GM12874 (cell line): ENCODE results near the gene DNAH12.

Experiments used
- CTCF ChIP-seq: IDR thresholded peaks from 2 replicates; pipeline ENCODE4 v1.5.1; 2011; ENCODE audit warnings: low read depth, mild to moderate bottlenecking, control low read depth, low read length, moderate library complexity; ENCODE audit not compliant: insufficient read depth

DNAH12 gene

DNA sequence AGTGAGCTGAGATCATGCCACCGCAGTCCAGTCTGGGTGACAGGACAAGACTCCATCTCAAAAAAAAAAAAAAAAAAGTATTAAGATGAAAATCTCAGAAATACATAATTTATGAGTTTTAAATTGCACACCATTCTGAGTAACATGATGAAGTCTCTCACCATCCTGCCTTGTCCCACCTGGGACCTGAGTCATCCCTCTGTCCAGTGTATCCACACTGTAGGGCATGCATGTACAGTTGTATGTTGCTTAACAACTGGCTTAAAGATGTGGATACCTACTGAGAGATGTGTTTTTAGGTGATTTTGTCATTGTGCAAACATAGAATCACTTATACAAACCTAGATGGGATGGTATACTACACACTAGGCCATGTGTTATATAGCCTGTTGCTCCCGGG, 268.8 kb downstream of the DNAH12 start:
- TF ChIP-seq CTCF, result no peak

DNA sequence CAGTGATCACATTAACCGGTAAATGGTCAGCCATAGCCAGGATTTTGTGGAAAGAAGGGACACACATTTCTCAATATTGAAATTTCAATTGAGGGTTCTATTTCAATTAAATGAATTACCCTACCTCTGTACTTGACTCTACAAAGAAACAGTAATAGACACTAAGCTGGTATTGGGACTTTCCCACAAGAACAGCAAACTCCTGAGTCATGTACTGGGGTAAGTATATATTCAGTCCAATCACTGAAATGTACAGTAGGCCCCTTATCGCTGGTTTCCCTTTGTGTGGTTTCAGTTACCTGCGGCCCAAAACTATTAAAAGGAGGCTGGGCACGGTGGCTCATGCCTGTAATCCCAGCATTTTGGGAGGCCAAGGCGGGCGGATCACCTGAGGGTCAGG, 269.3 kb downstream of the DNAH12 start:
- TF ChIP-seq CTCF, result no peak

DNA sequence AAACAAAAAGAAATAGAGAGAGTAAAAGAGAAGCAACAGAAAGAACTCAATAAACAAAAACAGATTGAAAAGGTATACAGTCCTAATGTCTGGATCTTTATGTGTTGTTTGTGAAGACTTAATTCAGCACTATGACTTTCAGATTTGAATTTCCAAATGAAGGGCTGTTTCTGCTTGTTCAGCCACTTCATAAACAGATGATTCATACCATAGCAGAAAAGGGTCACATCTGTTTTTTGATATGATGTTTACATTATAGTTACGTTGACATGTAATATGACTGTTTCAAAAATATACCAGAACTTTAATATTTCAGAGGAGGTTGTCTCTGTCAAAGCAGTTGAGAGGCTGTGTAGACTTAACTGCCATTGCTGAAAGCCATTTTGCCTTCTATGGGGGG, 275.7 kb downstream of the DNAH12 start:
- TF ChIP-seq CTCF, result no peak

GRCh38 chr3:57261929-57262328, 282.2 kb downstream of the DNAH12 start:
- TF ChIP-seq CTCF, result no peak

DNA sequence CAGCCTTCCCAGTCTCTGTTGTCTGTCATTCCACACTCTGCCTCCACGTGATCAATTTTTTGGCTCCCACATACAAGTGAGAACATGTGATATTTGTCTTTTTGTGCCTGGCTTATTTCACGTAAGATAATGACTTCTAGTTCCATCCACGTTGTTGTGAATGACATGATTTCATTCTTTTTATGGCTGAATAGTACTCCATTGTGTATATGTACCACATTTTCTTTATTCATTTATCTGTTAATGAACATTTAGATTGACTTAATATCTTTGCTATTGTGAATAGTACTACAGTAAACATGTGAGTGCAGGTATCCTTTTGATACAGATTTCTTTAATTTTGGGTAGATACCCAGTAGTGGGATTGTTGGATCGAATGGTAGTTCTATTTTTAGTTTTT, 283.0 kb downstream of the DNAH12 start:
- no peak for TF ChIP-seq CTCF

DNA sequence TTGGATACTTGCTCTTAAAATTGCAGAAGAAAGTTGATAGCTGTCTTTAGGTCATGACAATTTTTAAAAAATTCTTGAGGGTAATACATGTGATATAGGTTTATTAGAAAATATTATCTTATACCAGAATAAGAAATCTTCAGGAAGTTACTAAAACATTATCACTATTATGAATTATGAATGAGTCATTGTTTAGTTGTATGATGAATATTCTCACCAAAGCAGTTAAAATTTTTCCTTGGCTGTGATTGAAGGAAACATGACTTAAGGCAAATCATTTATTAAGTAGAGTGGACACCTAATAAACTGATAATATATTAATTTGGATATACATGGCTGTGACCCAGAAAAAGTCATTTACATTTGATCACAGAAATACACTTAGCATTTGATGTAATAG, 286.5 kb downstream of the DNAH12 start:
- no peak for TF ChIP-seq CTCF

DNA sequence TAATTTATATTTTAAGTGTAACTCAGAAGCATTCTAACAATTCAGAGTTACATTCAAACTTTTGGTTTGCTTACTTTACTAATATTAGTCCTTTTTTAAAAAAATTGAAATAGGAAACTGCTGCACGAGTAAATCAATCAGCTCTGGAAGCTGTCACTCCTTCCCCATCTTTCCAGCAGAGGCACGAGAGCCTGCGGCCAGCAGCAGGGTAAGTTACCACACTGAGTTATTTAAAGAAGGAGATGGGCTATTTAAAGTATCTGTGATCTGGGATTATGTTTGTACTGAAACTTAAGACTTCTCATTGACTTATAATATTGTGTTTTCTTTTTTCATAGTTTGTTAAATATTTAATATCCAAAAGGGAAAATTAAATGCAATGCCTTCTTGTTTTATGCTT, 287.3 kb downstream of the DNAH12 start:
- no peak for TF ChIP-seq CTCF

- TF ChIP-seq CTCF, result no peak
Observed at GRCh38 chr3:57252404-57252803, 291.7 kb downstream of the DNAH12 start.
